Neural progenitor cell (in vitro differentiated cells): ENCODE measurements around the gene ANKRD2. TPM values are rescaled to one million over a fixed set of nuclear protein-coding genes. Genes with fewer than 3 reads are reported as not detected.

Experiments used
- DNase-seq: peaks from one replicate; pipeline ENCODE4 v3.0.0-alpha.2; 2016; ENCODE audit warnings: low spot score
- H2AFZ ChIP-seq: fragments of 200-600 bp; sonication (generic); replicated peaks from 2 replicates; pipeline ENCODE4 v1.6.1; 2016; ENCODE audit warnings: antibody characterized with exemption
- H3F3A ChIP-seq: fragments of 200-600 bp; sonication (generic); 2 replicates; pipeline ENCODE4 v1.6.1; 2016; ENCODE audit warnings: antibody characterized with exemption, low read depth
- H3K27ac ChIP-seq: fragments of 200-600 bp; sonication (generic); 2 replicates; pipeline ENCODE4 v1.5.1; 2016; ENCODE audit warnings: mild to moderate bottlenecking
- H3K27me3 ChIP-seq: fragments of 200-600 bp; sonication (generic); 2 replicates; pipeline ENCODE4 v1.6.1; 2016; ENCODE audit warnings: mild to moderate bottlenecking, moderate library complexity
- H3K36me3 ChIP-seq: fragments of 200-600 bp; sonication (generic); 2 replicates; pipeline ENCODE4 v1.5.1; 2016
- H3K4me1 ChIP-seq: fragments of 200-600 bp; sonication (generic); 2 replicates; pipeline ENCODE4 v1.6.1; 2016; ENCODE audit warnings: mixed run types
- H3K4me2 ChIP-seq: fragments of 200-600 bp; sonication (generic); 2 replicates; pipeline ENCODE4 v1.6.1; 2016
- H3K4me3 ChIP-seq: fragments of 200-600 bp; sonication (generic); 2 replicates; pipeline ENCODE4 v1.5.1; 2016
- H3K79me2 ChIP-seq: fragments of 200-600 bp; sonication (generic); 2 replicates; pipeline ENCODE4 v1.6.1; 2016; ENCODE audit warnings: low read depth
- H3K9ac ChIP-seq: fragments of 200-600 bp; sonication (generic); 2 replicates; pipeline ENCODE4 v1.6.1; 2016
- H3K9me3 ChIP-seq: fragments of 200-600 bp; sonication (generic); 2 replicates; pipeline ENCODE4 v1.5.1; 2016; ENCODE audit warnings: low read depth
- H4K20me1 ChIP-seq: fragments of 200-600 bp; sonication (generic); 2 replicates; pipeline ENCODE4 v1.6.1; 2016; ENCODE audit warnings: low read depth
- H3K27ac Mint-ChIP-seq: 3 replicates; pipeline ENCODE4 v1.8.0; 2021; ENCODE audit warnings: mixed read lengths
- H3K27me3 Mint-ChIP-seq: 2 replicates; pipeline ENCODE4 v1.8.0; 2022; ENCODE audit warnings: low read depth, mild to moderate bottlenecking, inconsistent platforms, moderate library complexity, mixed read lengths; ENCODE audit not compliant: insufficient read depth
- H3K36me3 Mint-ChIP-seq: 3 replicates; pipeline ENCODE4 v1.8.0; 2021; ENCODE audit warnings: mixed read lengths
- H3K4me1 Mint-ChIP-seq: 3 replicates; pipeline ENCODE4 v1.8.0; 2021; ENCODE audit warnings: mixed read lengths
- H3K4me3 Mint-ChIP-seq: 3 replicates; pipeline ENCODE4 v1.8.0; 2021; ENCODE audit warnings: mild to moderate bottlenecking, moderate library complexity, mixed read lengths
- H3K9me3 Mint-ChIP-seq: 3 replicates; pipeline ENCODE4 v1.8.0; 2020; ENCODE audit warnings: mixed read lengths
- CTCF ChIP-seq: fragments of 200-600 bp; sonication (generic); IDR thresholded peaks from 2 replicates; pipeline ENCODE4 v1.5.1; 2017; ENCODE audit warnings: antibody characterized with exemption, mild to moderate bottlenecking
- EZH2 ChIP-seq: fragments of 200-600 bp; sonication (generic); IDR thresholded peaks from 2 replicates; pipeline ENCODE4 v1.6.1; 2017; ENCODE audit warnings: antibody characterized with exemption, mild to moderate bottlenecking, moderate library complexity
- EZH2phosphoT487 ChIP-seq: fragments of 200-600 bp; sonication (generic); IDR thresholded peaks from 2 replicates; pipeline ENCODE4 v1.6.1; 2017; ENCODE audit warnings: antibody characterized with exemption
- total RNA-seq: library from RNA; depleted of rRNA; stranded (reverse); fragments of >200 nt; gene quantifications from 2 replicates; pipeline ENCODE4 v1.2.3, GENCODE V29; 2015; ENCODE audit warnings: low replicate concordance

Gene ANKRD2
- total RNA-seq, 1 donor from 2014 or later: not detected

- no peaks in the 10 kb centered on the region for H3K4me1 ChIP-seq
- no peaks in the 10 kb centered on the region for H4K20me1 ChIP-seq
- no peak overlapping the region for H3K27ac Mint-ChIP-seq
- peaks cover 3% of the 10 kb centered on the region for H3K4me1 Mint-ChIP-seq
- no peaks in the 10 kb centered on the region for H3K27me3 ChIP-seq
- no peak overlapping the region for H3K27ac ChIP-seq
- no peak overlapping the region for H3K4me2 ChIP-seq
- no peak overlapping the region for H2AFZ ChIP-seq
- no peak overlapping the region for H3K4me3 Mint-ChIP-seq
- no peaks in the 10 kb centered on the region for H3K36me3 Mint-ChIP-seq
- H3K36me3 ChIP-seq: no peaks in the 10 kb centered on the region
- H3K27me3 Mint-ChIP-seq: peaks cover 4% of the 10 kb centered on the region
- no peaks in the 10 kb centered on the region for H3F3A ChIP-seq
- no peaks in the 10 kb centered on the region for H3K79me2 ChIP-seq
- no peaks in the 10 kb centered on the region for H3K9me3 Mint-ChIP-seq
- no peak for TF ChIP-seq EZH2phosphoT487
- no peak for TF ChIP-seq CTCF
- TF ChIP-seq EZH2: no peak
- no peaks in the 10 kb centered on the region for H3K9me3 ChIP-seq
- DNase-seq: no peak
- no peak overlapping the region for H3K9ac ChIP-seq
- H3K4me3 ChIP-seq: no peak overlapping the region
Observed at GRCh38 chr10:97566336-97566996, 6.1 kb upstream of the ANKRD2 start.

DNA sequence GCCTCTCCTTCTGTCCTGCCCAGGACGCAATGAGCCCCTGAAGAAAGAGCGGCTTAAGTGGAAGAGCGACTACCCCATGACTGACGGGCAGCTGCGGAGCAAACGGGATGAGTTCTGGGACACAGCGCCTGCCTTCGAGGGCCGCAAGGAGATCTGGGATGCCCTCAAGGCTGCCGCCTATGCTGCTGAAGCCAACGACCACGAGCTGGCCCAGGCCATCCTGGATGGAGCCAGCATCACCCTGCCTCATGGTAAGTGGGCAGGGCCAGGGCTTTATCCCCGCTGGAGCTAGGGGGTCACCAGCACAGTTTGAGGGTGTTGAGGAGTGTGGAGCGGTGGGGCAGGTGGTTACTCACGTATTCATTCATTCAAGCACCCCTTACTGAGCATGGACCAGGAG is 4.7 kb upstream of the ANKRD2 start:
- DNase-seq: peak; percentile 16
- peaks cover 4% of the 10 kb centered on the region for H3K27me3 Mint-ChIP-seq
- TF ChIP-seq EZH2: no peak
- TF ChIP-seq EZH2phosphoT487: no peak
- no peak for TF ChIP-seq CTCF
- no peaks in the 10 kb centered on the region for H3K9me3 ChIP-seq
- H3K36me3 ChIP-seq: no peaks in the 10 kb centered on the region
- no peaks in the 10 kb centered on the region for H3K4me1 Mint-ChIP-seq
- H3K27me3 ChIP-seq: no peaks in the 10 kb centered on the region
- H3K4me3 ChIP-seq: no peak overlapping the region
- H3K9me3 Mint-ChIP-seq: no peaks in the 10 kb centered on the region
- H3K27ac ChIP-seq: no peak overlapping the region
- no peak overlapping the region for H3K4me3 Mint-ChIP-seq
- no peak overlapping the region for H2AFZ ChIP-seq
- no peak overlapping the region for H3K9ac ChIP-seq
- H3K4me1 ChIP-seq: no peaks in the 10 kb centered on the region
- no peak overlapping the region for H3K27ac Mint-ChIP-seq
- no peaks in the 10 kb centered on the region for H3F3A ChIP-seq
- H3K4me2 ChIP-seq: no peak overlapping the region
- no peaks in the 10 kb centered on the region for H3K36me3 Mint-ChIP-seq
- no peaks in the 10 kb centered on the region for H3K79me2 ChIP-seq
- H4K20me1 ChIP-seq: no peaks in the 10 kb centered on the region

GRCh38 chr10:97570146-97570788 is 2.3 kb upstream of the ANKRD2 start:
- H3K27ac ChIP-seq: no peak overlapping the region
- H2AFZ ChIP-seq: no peak overlapping the region
- DNase-seq: no peak
- TF ChIP-seq CTCF (no peak), EZH2phosphoT487 (no peak), EZH2 (no peak)
- no peak overlapping the region for H3K4me3 Mint-ChIP-seq
- peaks cover 4% of the 10 kb centered on the region for H3K27me3 Mint-ChIP-seq
- H3K27ac Mint-ChIP-seq: no peak overlapping the region
- no peak overlapping the region for H3K4me3 ChIP-seq
- no peaks in the 10 kb centered on the region for H3K9me3 Mint-ChIP-seq
- H3K4me1 ChIP-seq: no peaks in the 10 kb centered on the region
- no peaks in the 10 kb centered on the region for H3K36me3 Mint-ChIP-seq
- no peaks in the 10 kb centered on the region for H3K36me3 ChIP-seq
- no peak overlapping the region for H3K9ac ChIP-seq
- no peaks in the 10 kb centered on the region for H3K79me2 ChIP-seq
- H3K4me2 ChIP-seq: no peak overlapping the region
- H3K4me1 Mint-ChIP-seq: peaks cover 3% of the 10 kb centered on the region
- H3K9me3 ChIP-seq: no peaks in the 10 kb centered on the region
- no peaks in the 10 kb centered on the region for H3F3A ChIP-seq
- no peaks in the 10 kb centered on the region for H3K27me3 ChIP-seq
- no peaks in the 10 kb centered on the region for H4K20me1 ChIP-seq
